ENCODE measurements around the gene SLFNL1. TPM values are rescaled to one million over a fixed set of nuclear protein-coding genes. Genes with fewer than 3 reads are reported as not detected.

SLFNL1 gene
- total RNA-seq, 1 donor from 2014 or later = 0.94 TPM

- no peak for DNase-seq
These were observed 1.4 kb downstream of the SLFNL1 start for GRCh38 chr1:41020109-41020576.

- no peak for DNase-seq
These were observed 2.2 kb downstream of the SLFNL1 start for GRCh38 chr1:41019353-41019745.

GRCh38 chr1:41018018-41018410, 3.5 kb downstream of the SLFNL1 start:
- DNase-seq = no peak

GRCh38 chr1:41017141-41018017, 4.1 kb downstream of the SLFNL1 start:
- no peak for DNase-seq

- DNase-seq = no peak
These were observed 5.5 kb downstream of the SLFNL1 start for GRCh38 chr1:41015897-41016470.

GRCh38 chr1:41015281-41015896, 6.1 kb downstream of the SLFNL1 start:
- DNase-seq = no peak

- no peak for DNase-seq
These were observed 6.7 kb downstream of the SLFNL1 start for GRCh38 chr1:41014871-41015270.

GRCh38 chr1:41013796-41014195, 7.7 kb downstream of the SLFNL1 start:
- no peak for DNase-seq

- no peak for DNase-seq
These were observed 8.5 kb downstream of the SLFNL1 start for GRCh38 chr1:41013024-41013423.

GRCh38 chr1:41010345-41010744, 11.2 kb downstream of the SLFNL1 start:
- no peak for DNase-seq

GRCh38 chr1:41009466-41009865, 12.1 kb downstream of the SLFNL1 start:
- no peak for DNase-seq

GRCh38 chr1:41006942-41007865, 14.3 kb downstream of the SLFNL1 start:
- DNase-seq = no peak

- no peak for DNase-seq
These were observed 15.6 kb downstream of the SLFNL1 start for GRCh38 chr1:41005876-41006275.

GRCh38 chr1:41003640-41004220, 17.8 kb downstream of the SLFNL1 start:
- peak; percentile 84 for DNase-seq

- no peak for DNase-seq
These were observed 18.3 kb downstream of the SLFNL1 start for GRCh38 chr1:41003127-41003639.

GRCh38 chr1:40998668-40999067, 22.9 kb downstream of the SLFNL1 start:
- DNase-seq = no peak

- no peak for DNase-seq
These were observed 24.4 kb downstream of the SLFNL1 start for GRCh38 chr1:40997096-40997495.

GRCh38 chr1:40989066-40989465, 32.5 kb downstream of the SLFNL1 start:
- DNase-seq = no peak

- DNase-seq = no peak
These were observed 33.2 kb downstream of the SLFNL1 start for GRCh38 chr1:40988280-40988679.

- no peak for DNase-seq
These were observed 33.9 kb downstream of the SLFNL1 start for GRCh38 chr1:40987439-40988276.

GRCh38 chr1:40986956-40987355, 34.6 kb downstream of the SLFNL1 start:
- DNase-seq = no peak

All from occipital lobe (tissue), 2 donors.